HCT116 (cell line): ENCODE measurements around the gene FAT1. TPM values are rescaled to one million over a fixed set of nuclear protein-coding genes. Genes with fewer than 3 reads are reported as not detected.

Experiments used
- ATAC-seq: fragments of 200-7000 bp; cut with Tn5 transposase; 2 replicates; pipeline ENCODE4 v1.9.1; 2020; ENCODE audit warnings: mild to moderate bottlenecking, moderate library complexity
- BruUV-seq: library from RNA; stranded (reverse); fragments of 400-500 nt; replicated peaks from 2 replicates; lab custom pipeline; 2021; lab: Mats Ljungman, UMichigan
- CTCF ChIA-PET: fragments of 300-600 bp; sonication (Branson Sonifier 250); formaldehyde crosslinking; loops from one replicate; lab custom pipeline; 2021; ENCODE audit warnings: antibody characterized with exemption; lab: Charles Lee
- POLR2A ChIA-PET: fragments of 300-600, 350-600 bp; sonication (Branson Sonifier 250); formaldehyde crosslinking; loops from one replicate; lab custom pipeline; 2021; ENCODE audit warnings: antibody characterized with exemption; lab: Charles Lee
- RAD21 ChIA-PET, 2 experiments: fragments of 300-600 bp; sonication (Branson Sonifier 250); formaldehyde crosslinking; loops; one replicate each; lab custom pipeline; 2023; ENCODE audit warnings: low total read pairs in 2 of 2; ENCODE audit not compliant: uncharacterized antibody in 2 of 2, unreplicated experiment in 2 of 2, low non-redundant PET in 1 of 2; lab: Charles Lee
- DNase-seq: peaks from one replicate; pipeline ENCODE4 v3.0.0-alpha.2; 2010; ENCODE audit warnings: low read depth, low spot score
- H2AFZ ChIP-seq: fragments of 200-600 bp; shearing (Covaris generic), sonication (generic); 2 replicates; pipeline ENCODE4 v1.6.1; 2017; ENCODE audit warnings: low read depth, mixed run types, mixed read lengths, antibody characterized with exemption, low read length; ENCODE audit not compliant: poor library complexity, severe bottlenecking
- H3K27ac ChIP-seq: 2 replicates; pipeline ENCODE4 v1.5.1; 2012; ENCODE audit warnings: low read depth, low read length
- H3K27me3 ChIP-seq: fragments of 200-600 bp; sonication (generic); 2 replicates; pipeline ENCODE4 v1.6.1; 2016; ENCODE audit warnings: mixed run types, low read length, mixed read lengths; ENCODE audit not compliant: insufficient read depth
- H3K36me3 ChIP-seq, 2 experiments: fragments of 200-500 bp in 1 of 2; fragments of 200-600 bp in 1 of 2; sonication (Bioruptor generic) in 1 of 2; sonication (generic) in 1 of 2; 2 replicates each; pipeline versions ENCODE4 v1.5.1 to v1.6.1; 2014 to 2016; ENCODE audit warnings: low read length in 2 of 2, inconsistent platforms in 1 of 2, mixed read lengths in 1 of 2, mixed run types in 1 of 2; ENCODE audit not compliant: insufficient read depth in 2 of 2, control insufficient read depth in 1 of 2
- H3K4me1 ChIP-seq, 2 experiments: fragments of 200-600 bp in 1 of 2; sonication (generic) in 1 of 2; 2 replicates each; pipeline versions ENCODE4 v1.5.1 to v1.6.1; 2012 to 2017; ENCODE audit warnings: low read length in 2 of 2, inconsistent platforms in 1 of 2, mild to moderate bottlenecking in 1 of 2, mixed read lengths in 1 of 2, mixed run types in 1 of 2, moderate library complexity in 1 of 2; ENCODE audit not compliant: insufficient read depth in 2 of 2, control insufficient read depth in 1 of 2
- H3K4me2 ChIP-seq: fragments of 200-600 bp; sonication (generic); 2 replicates; pipeline ENCODE4 v1.6.1; 2017; ENCODE audit warnings: mixed run types, low read length, mixed read lengths
- H3K4me3 ChIP-seq, 2 experiments: fragments of 200-600 bp in 1 of 2; sonication (generic) in 1 of 2; replicated peaks in 1 of 2; 2 replicates each; pipeline ENCODE4 v1.5.1; 2011 to 2016; ENCODE audit warnings: low read length in 2 of 2, control low read depth in 1 of 2, low read depth in 1 of 2, mild to moderate bottlenecking in 1 of 2, mixed read lengths in 1 of 2, mixed run types in 1 of 2
- H3K79me2 ChIP-seq: fragments of 200-600 bp; sonication (generic); 2 replicates; pipeline ENCODE4 v1.6.1; 2017; ENCODE audit warnings: mild to moderate bottlenecking, mixed run types, low read length, moderate library complexity, mixed read lengths; ENCODE audit not compliant: insufficient read depth
- H3K9ac ChIP-seq: fragments of 200-600 bp; sonication (generic); 2 replicates; pipeline ENCODE4 v1.6.1; 2016; ENCODE audit warnings: low read length, mixed read lengths
- H3K9me2 ChIP-seq: fragments of 200-600 bp; sonication (generic), shearing (Covaris generic); 2 replicates; pipeline ENCODE4 v1.6.1; 2017; ENCODE audit warnings: mixed run types, mild to moderate bottlenecking, moderate library complexity; ENCODE audit not compliant: insufficient read depth
- H3K9me3 ChIP-seq, 2 experiments: fragments of 200-500 bp in 1 of 2; fragments of 200-600 bp in 1 of 2; sonication (Bioruptor generic) in 1 of 2; sonication (generic) in 1 of 2; 2 replicates each; pipeline ENCODE4 v1.6.1; 2014 to 2017; ENCODE audit warnings: low read length in 2 of 2, mixed read lengths in 2 of 2, inconsistent platforms in 1 of 2, low read depth in 1 of 2, mild to moderate bottlenecking in 1 of 2, mixed run types in 1 of 2, moderate library complexity in 1 of 2; ENCODE audit not compliant: control insufficient read depth in 1 of 2, insufficient read depth in 1 of 2
- H4K20me1 ChIP-seq: fragments of 200-600 bp; sonication (generic), shearing (Covaris generic); 2 replicates; pipeline ENCODE4 v1.6.1; 2017; ENCODE audit warnings: mixed run types, mild to moderate bottlenecking, moderate library complexity; ENCODE audit not compliant: insufficient read depth
- ATF3 ChIP-seq: IDR thresholded peaks from 2 replicates; pipeline ENCODE4 v1.6.1; 2012
- CTCF ChIP-seq, 3 experiments: fragments of 200-600 bp in 1 of 3; sonication (generic) in 1 of 3; IDR thresholded peaks in 2 of 3; conservative IDR thresholded peaks in 1 of 3; 2 replicates each; pipeline ENCODE4 v1.5.1; 2012 to 2017; ENCODE audit warnings: low read depth in 2 of 3, low read length in 2 of 3, antibody characterized with exemption in 1 of 3, borderline replicate concordance in 1 of 3, control low read depth in 1 of 3, mild to moderate bottlenecking in 1 of 3, mixed read lengths in 1 of 3, mixed run types in 1 of 3, moderate library complexity in 1 of 3; ENCODE audit not compliant: insufficient read depth in 1 of 3
- EGR1 ChIP-seq: IDR thresholded peaks from 2 replicates; pipeline ENCODE4 v1.6.1; 2012; ENCODE audit warnings: low read depth
- ELF1 ChIP-seq: IDR thresholded peaks from 2 replicates; pipeline ENCODE4 v1.6.1; 2012; ENCODE audit warnings: low read depth, borderline replicate concordance
- EZH2 ChIP-seq: fragments of 200-600 bp; sonication (generic); IDR thresholded peaks from 2 replicates; pipeline ENCODE4 v1.6.1; 2017; ENCODE audit warnings: antibody characterized with exemption, mixed run types
- FOSL1 ChIP-seq: IDR thresholded peaks from 2 replicates; pipeline ENCODE4 v1.6.1; 2012; ENCODE audit warnings: low read depth
- JUND ChIP-seq: IDR thresholded peaks from 2 replicates; pipeline ENCODE4 v1.6.1; 2012
- MAX ChIP-seq: IDR thresholded peaks from 2 replicates; pipeline ENCODE4 v1.6.1; 2012
- POLR2A ChIP-seq: IDR thresholded peaks from 2 replicates; pipeline ENCODE4 v1.7.0; 2011; ENCODE audit warnings: borderline replicate concordance; ENCODE audit not compliant: insufficient read depth, insufficient read length; ENCODE audit errors: extremely low read depth
- SIN3A ChIP-seq: IDR thresholded peaks from 2 replicates; pipeline ENCODE4 v1.6.1; 2012; ENCODE audit warnings: low read depth
- SP1 ChIP-seq: IDR thresholded peaks from 2 replicates; pipeline ENCODE4 v1.6.1; 2012; ENCODE audit warnings: low read depth
- SRF ChIP-seq: IDR thresholded peaks from 2 replicates; pipeline ENCODE4 v1.6.1; 2012; ENCODE audit warnings: low read depth
- TCF7L2 ChIP-seq: IDR thresholded peaks from 2 replicates; pipeline ENCODE4 v1.7.0; 2011; ENCODE audit warnings: borderline replicate concordance, inconsistent platforms; ENCODE audit not compliant: insufficient read depth, insufficient read length; ENCODE audit errors: extremely low read depth
- ZFX ChIP-seq: fragments of 450-650 bp; IDR thresholded peaks from 2 replicates; pipeline ENCODE4 v1.6.1; 2017
- intact Hi-C: fragments of 100-400 bp; cut with micrococcal nuclease; formaldehyde crosslinking; loops from 2 replicates; pipeline ENCODE4 v1.10.0; 2022
- total RNA-seq: library from RNA; stranded (reverse); gene quantifications from one replicate; pipeline ENCODE4 v1.2.1, GENCODE V29; 2021; ENCODE audit not compliant: unreplicated experiment

Gene FAT1
- total RNA-seq, 1 experiment from 2014 or later, result 676 TPM

- TF ChIP-seq ZFX (no peak), CTCF (IDR thresholded peaks at IDR 0.05 in 2 of 3, conservative IDR thresholded peaks at IDR 0.05 in 1 of 3; ENCODE audit: borderline replicate concordance in 1 of 3, insufficient read depth in 1 of 3, low read depth in 2 of 3, low read length in 2 of 3) (no peak)
Observed at GRCh38 chr4:186715077-186715476, 8.6 kb downstream of the FAT1 start (continued).

GRCh38 chr4:186714006-186714675 lies 9.5 kb downstream of the FAT1 start:
- Histone ChIP-seq H3K79me2 (peaks cover 100% of the 10 kb centered on the region), H3K4me1 (peaks cover 38 to 52% of the 10 kb centered on the region in 2 experiments), H2AFZ (no peak overlapping the region), H3K9me3 (no peaks in the 10 kb centered on the region), H3K9me2 (no peaks in the 10 kb centered on the region), H3K27ac (no peak overlapping the region), H3K36me3 (peaks cover 10 to 30% of the 10 kb centered on the region in 2 experiments; a peak in 3 of 4 replicates), H3K27me3 (no peaks in the 10 kb centered on the region), H3K4me2 (no peak overlapping the region), H3K9ac (no peak overlapping the region), H4K20me1 (peaks cover 88% of the 10 kb centered on the region), H3K4me3 (no peak overlapping the region)
- intact Hi-C loops, result no loop called here
- TF ChIP-seq EGR1 (no peak), ZFX (no peak), ELF1 (no peak)
- RAD21 ChIA-PET, result no interaction called here
- CTCF ChIA-PET, result no interaction called here
- no peak for DNase-seq
- BruUV-seq, result no TSS peak
- no peak for ATAC-seq
- POLR2A ChIA-PET, result no interaction called here

GRCh38 chr4:186712690-186713089 lies 11.0 kb downstream of the FAT1 start:
- H3K9ac ChIP-seq, result no peak overlapping the region
- H2AFZ ChIP-seq, result no peak overlapping the region
- no peaks in the 10 kb centered on the region for H3K9me2 ChIP-seq
- no TSS peak for BruUV-seq
- no peak overlapping the region for H3K4me2 ChIP-seq
- H3K27ac ChIP-seq, result peak overlapping the region; percentile 7; the same call in 1 of the 2 replicates
- H4K20me1 ChIP-seq, result peaks cover 92% of the 10 kb centered on the region
- H3K79me2 ChIP-seq, result peaks cover 100% of the 10 kb centered on the region
- intact Hi-C loops, result no loop called here
- H3K4me1 ChIP-seq, result peaks cover 30 to 41% of the 10 kb centered on the region in 2 experiments
- no peaks in the 10 kb centered on the region for H3K27me3 ChIP-seq
- POLR2A ChIA-PET, result no interaction called here
- H3K9me3 ChIP-seq, result no peaks in the 10 kb centered on the region
- RAD21 ChIA-PET, result no interaction called here
- DNase-seq (no peak), ATAC-seq (0 out of 2 replicates have a peak, but pooled peaks have one; percentile 13)
- peaks cover 25 to 37% of the 10 kb centered on the region in 2 experiments for H3K36me3 ChIP-seq
- CTCF ChIA-PET, result no interaction called here
- H3K4me3 ChIP-seq, result no peak overlapping the region
- TF ChIP-seq TCF7L2, result no peak
- TF ChIP-seq ATF3, result no peak
- TF ChIP-seq JUND, result no peak
- no peak for TF ChIP-seq SP1
- no peak for TF ChIP-seq MAX
- TF ChIP-seq ZFX, result no peak
- TF ChIP-seq SIN3A, result no peak
- TF ChIP-seq ELF1, result no peak
- TF ChIP-seq POLR2A, result no peak
- no peak for TF ChIP-seq CTCF (IDR thresholded peaks at IDR 0.05 in 2 of 3, conservative IDR thresholded peaks at IDR 0.05 in 1 of 3; ENCODE audit: borderline replicate concordance in 1 of 3, insufficient read depth in 1 of 3, low read depth in 2 of 3, low read length in 2 of 3)
- no peak for TF ChIP-seq EZH2
- TF ChIP-seq FOSL1, result no peak
- TF ChIP-seq SRF, result no peak
